ENCODE data around the gene EHD3. TPM values are rescaled to one million over a fixed set of nuclear protein-coding genes. Genes with fewer than 3 reads are reported as not detected.

Gene EHD3
- total RNA-seq, 2 experiments from 2014 or later: 1.5 to 1.6 TPM

DNA sequence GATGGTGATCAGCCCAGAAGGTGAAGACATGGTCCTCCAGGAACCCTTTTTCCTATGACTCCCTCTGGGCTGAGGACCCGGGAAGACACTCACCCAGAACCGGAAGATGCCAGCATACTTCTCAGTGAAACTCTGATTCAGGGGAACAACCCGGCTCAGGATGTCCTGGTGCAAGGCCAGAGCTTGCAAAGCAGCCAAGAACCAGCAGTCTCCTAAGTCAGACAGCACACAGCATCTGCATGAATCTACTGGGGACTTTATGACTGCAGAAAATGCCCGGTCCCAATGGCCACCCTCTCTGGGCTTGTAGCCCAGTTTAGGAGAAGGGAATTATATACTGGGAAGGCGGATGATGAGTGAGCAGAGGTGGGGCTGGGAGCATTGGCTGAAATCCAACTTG lies 31.9 kb upstream of the EHD3 start:
- H3K27ac Mint-ChIP-seq: no peak overlapping the region
- H3K9me3 Mint-ChIP-seq: no peaks in the 10 kb centered on the region
- no peak overlapping the region for H3K4me3 Mint-ChIP-seq
- H3K27me3 Mint-ChIP-seq: no peaks in the 10 kb centered on the region
- DNase-seq (no peak), ATAC-seq (ENCODE audit: low read depth) (no peak)
- no peaks in the 10 kb centered on the region for H3K4me1 Mint-ChIP-seq
- no peaks in the 10 kb centered on the region for H3K36me3 Mint-ChIP-seq
- POLR2A ChIA-PET: no interaction called here

GRCh38 chr2:31202833-31203232 lies 31.1 kb upstream of the EHD3 start:
- H3K36me3 Mint-ChIP-seq: no peaks in the 10 kb centered on the region
- DNase-seq (no peak), ATAC-seq (ENCODE audit: low read depth) (no peak)
- H3K4me1 Mint-ChIP-seq: no peaks in the 10 kb centered on the region
- H3K27me3 Mint-ChIP-seq: no peaks in the 10 kb centered on the region
- no peak overlapping the region for H3K27ac Mint-ChIP-seq
- H3K4me3 Mint-ChIP-seq: no peak overlapping the region
- no peaks in the 10 kb centered on the region for H3K9me3 Mint-ChIP-seq
- POLR2A ChIA-PET: no interaction called here

DNA sequence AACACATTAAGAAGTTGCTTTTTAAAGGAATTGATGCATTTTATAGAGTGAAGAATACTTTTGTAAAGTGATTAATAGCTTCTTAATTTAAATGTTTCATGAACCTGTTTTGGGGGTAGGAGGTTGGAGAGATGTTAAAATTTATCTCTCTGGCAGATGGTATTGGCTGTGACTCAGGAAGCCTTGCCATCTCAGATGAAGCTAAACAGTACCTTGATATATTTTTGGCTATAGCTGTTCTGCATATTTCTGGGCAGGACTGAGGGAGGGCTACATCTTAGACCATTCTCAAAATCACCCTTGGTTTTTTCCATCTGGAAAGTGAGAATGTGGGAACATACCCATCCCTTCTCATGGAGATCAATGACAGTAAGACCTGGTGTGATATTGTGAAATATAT lies 30.0 kb upstream of the EHD3 start:
- DNase-seq: no peak
- no peak overlapping the region for H3K27ac Mint-ChIP-seq
- ATAC-seq (ENCODE audit: low read depth): no peak
- no peak overlapping the region for H3K4me3 Mint-ChIP-seq
- H3K27me3 Mint-ChIP-seq: no peaks in the 10 kb centered on the region
- peaks cover 2% of the 10 kb centered on the region for H3K4me1 Mint-ChIP-seq
- H3K9me3 Mint-ChIP-seq: no peaks in the 10 kb centered on the region
- POLR2A ChIA-PET: no interaction called here
- H3K36me3 Mint-ChIP-seq: no peaks in the 10 kb centered on the region

DNA sequence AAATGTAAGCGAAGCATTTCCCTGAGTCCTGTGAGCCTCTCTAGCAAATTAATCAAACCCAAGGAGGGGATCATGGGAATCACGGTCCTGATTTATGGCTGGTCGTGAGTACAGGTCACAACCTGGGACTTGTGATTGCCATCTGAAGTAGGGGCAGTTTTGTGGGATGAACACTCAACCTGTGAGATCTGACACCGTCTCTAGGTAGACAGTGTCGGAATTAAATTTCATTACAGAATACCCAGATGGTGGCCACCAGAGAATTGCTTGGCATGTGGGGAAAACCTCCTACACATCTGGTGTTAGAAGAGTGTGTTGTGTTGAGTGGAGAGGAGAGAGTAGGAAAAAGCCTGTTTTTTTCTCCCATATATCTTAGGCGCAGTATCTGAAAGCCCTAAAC lies 29.2 kb upstream of the EHD3 start:
- no peak overlapping the region for H3K4me3 Mint-ChIP-seq
- no peaks in the 10 kb centered on the region for H3K36me3 Mint-ChIP-seq
- H3K27me3 Mint-ChIP-seq: no peaks in the 10 kb centered on the region
- DNase-seq (no peak), ATAC-seq (ENCODE audit: low read depth) (no peak)
- no peaks in the 10 kb centered on the region for H3K9me3 Mint-ChIP-seq
- POLR2A ChIA-PET: no interaction called here
- no peak overlapping the region for H3K27ac Mint-ChIP-seq
- peaks cover 2% of the 10 kb centered on the region for H3K4me1 Mint-ChIP-seq

DNA sequence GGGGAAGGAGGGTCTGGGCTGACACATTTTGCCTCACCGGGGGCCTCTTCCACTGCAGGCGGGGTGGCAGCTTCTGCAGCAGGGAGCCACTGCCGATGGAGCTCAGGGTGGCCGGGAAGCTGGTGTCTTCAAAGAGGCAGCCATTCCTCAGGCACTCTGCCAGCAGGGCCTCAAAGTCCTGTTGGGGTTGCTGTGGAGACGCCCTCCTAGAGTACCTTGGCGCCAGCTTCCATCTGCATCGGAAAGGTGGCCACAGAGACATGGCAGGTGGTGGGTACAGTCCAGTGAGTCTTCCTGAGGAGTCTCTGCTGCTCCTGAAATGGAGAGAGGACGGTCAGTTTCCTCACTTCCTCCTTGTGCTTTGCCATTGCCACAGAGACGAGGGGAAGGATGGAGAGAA lies 28.8 kb upstream of the EHD3 start:
- H3K27ac Mint-ChIP-seq: no peak overlapping the region
- no peak overlapping the region for H3K4me3 Mint-ChIP-seq
- POLR2A ChIA-PET: no interaction called here
- no peaks in the 10 kb centered on the region for H3K36me3 Mint-ChIP-seq
- H3K27me3 Mint-ChIP-seq: peaks cover 2% of the 10 kb centered on the region
- H3K9me3 Mint-ChIP-seq: no peaks in the 10 kb centered on the region
- DNase-seq (no peak), ATAC-seq (ENCODE audit: low read depth) (no peak)
- peaks cover 2% of the 10 kb centered on the region for H3K4me1 Mint-ChIP-seq

GRCh38 chr2:31205613-31206012 lies 28.3 kb upstream of the EHD3 start:
- ATAC-seq (ENCODE audit: low read depth) (no peak), DNase-seq (no peak)
- H3K4me3 Mint-ChIP-seq: no peak overlapping the region
- no peak overlapping the region for H3K27ac Mint-ChIP-seq
- peaks cover 2% of the 10 kb centered on the region for H3K27me3 Mint-ChIP-seq
- no peaks in the 10 kb centered on the region for H3K36me3 Mint-ChIP-seq
- POLR2A ChIA-PET: no interaction called here
- H3K9me3 Mint-ChIP-seq: no peaks in the 10 kb centered on the region
- H3K4me1 Mint-ChIP-seq: peaks cover 2% of the 10 kb centered on the region

- peaks cover 2% of the 10 kb centered on the region for H3K4me1 Mint-ChIP-seq
- no peak for ATAC-seq (ENCODE audit: low read depth)
Observed at GRCh38 chr2:31207790-31208189, 26.2 kb upstream of the EHD3 start.

DNA sequence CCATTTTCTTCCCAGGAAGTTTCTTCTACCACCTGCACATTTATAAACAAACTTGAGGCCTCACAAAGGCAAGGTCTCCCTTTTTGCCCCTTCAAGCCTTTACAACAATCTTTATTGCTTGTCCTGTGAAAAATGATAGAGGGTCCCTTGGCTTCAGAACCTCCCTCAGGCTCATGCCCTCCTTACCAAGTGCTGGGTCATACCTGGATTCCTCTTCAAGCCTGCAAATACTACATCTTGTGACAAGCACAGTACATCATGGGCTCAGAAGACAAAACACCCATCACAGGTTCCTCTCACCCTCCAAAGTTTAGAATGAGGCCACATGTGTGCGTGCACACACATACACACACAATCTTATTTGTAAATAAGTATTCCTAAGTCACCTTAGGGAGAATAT lies 25.7 kb upstream of the EHD3 start:
- POLR2A ChIA-PET: no interaction called here
- Mint-ChIP-seq H3K27ac (no peak overlapping the region), H3K36me3 (no peaks in the 10 kb centered on the region), H3K4me1 (peaks cover 2% of the 10 kb centered on the region), H3K4me3 (no peak overlapping the region), H3K27me3 (peaks cover 2% of the 10 kb centered on the region), H3K9me3 (no peaks in the 10 kb centered on the region)
- DNase-seq (no peak), ATAC-seq (ENCODE audit: low read depth) (no peak)

More at GRCh38 chr2:31207790-31208189, 26.2 kb upstream of the EHD3 start:
- no peak for DNase-seq
- H3K4me3 Mint-ChIP-seq: no peak overlapping the region
- no peaks in the 10 kb centered on the region for H3K36me3 Mint-ChIP-seq
- POLR2A ChIA-PET: no interaction called here
- peaks cover 2% of the 10 kb centered on the region for H3K27me3 Mint-ChIP-seq
- H3K9me3 Mint-ChIP-seq: no peaks in the 10 kb centered on the region
- no peak overlapping the region for H3K27ac Mint-ChIP-seq

GRCh38 chr2:31212659-31213600 lies 21.0 kb upstream of the EHD3 start:
- DNase-seq (no peak), ATAC-seq (ENCODE audit: low read depth) (no peak)
- Mint-ChIP-seq H3K4me3 (no peak overlapping the region), H3K27ac (no peak overlapping the region), H3K4me1 (peaks cover 3% of the 10 kb centered on the region), H3K9me3 (no peaks in the 10 kb centered on the region), H3K27me3 (peaks cover 2% of the 10 kb centered on the region), H3K36me3 (no peaks in the 10 kb centered on the region)
- POLR2A ChIA-PET: no interaction called here

DNA sequence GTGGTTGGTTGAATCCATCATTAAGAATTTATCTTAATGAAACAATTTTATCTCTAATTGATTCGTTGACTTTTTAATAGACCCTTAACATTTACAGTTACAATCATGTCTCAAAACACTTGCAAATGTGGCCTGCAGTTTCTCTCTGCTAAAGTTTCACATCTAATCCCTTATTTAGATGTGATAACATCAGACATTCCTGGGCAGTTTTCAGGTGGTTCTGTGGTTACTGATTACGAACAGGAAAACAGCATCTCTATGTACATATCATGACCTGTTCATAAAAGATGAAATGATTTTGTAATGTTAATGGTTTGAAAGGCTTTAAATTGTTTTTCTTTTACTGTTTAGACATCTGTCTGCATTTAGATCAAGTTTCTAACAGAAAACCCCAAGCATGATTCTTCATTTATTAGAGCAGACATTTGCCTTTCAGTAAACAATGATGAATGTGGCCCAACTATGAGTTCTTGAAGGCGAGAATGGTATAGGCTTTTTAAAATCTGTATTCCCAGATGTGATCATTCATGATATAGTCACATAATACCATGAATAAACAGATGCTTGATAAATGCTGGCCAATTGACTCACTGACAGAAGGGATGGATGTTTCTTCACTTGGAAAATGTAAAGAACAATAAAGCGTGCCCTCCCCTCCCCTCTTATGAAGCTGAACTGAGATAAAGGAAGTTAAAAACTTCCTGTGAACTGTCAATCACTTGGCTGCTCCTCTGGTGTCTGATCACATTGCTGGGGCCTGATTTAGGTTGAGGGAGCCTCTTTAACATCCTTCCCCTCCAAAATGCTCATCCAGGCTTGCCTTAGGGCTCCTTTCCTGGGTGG lies 20.1 kb upstream of the EHD3 start:
- peaks cover 2% of the 10 kb centered on the region for H3K4me1 Mint-ChIP-seq
- peaks cover 2% of the 10 kb centered on the region for H3K27me3 Mint-ChIP-seq
- no peaks in the 10 kb centered on the region for H3K9me3 Mint-ChIP-seq
- H3K27ac Mint-ChIP-seq: no peak overlapping the region
- no peak overlapping the region for H3K4me3 Mint-ChIP-seq
- DNase-seq: no peak
- no peaks in the 10 kb centered on the region for H3K36me3 Mint-ChIP-seq
- ATAC-seq (ENCODE audit: low read depth): no peak
- POLR2A ChIA-PET: no interaction called here

- POLR2A ChIA-PET: no interaction called here
- H3K4me3 Mint-ChIP-seq: no peak overlapping the region
- ATAC-seq (ENCODE audit: low read depth): no peak
- H3K4me1 Mint-ChIP-seq: peaks cover 3% of the 10 kb centered on the region
- no peaks in the 10 kb centered on the region for H3K36me3 Mint-ChIP-seq
- no peak overlapping the region for H3K27ac Mint-ChIP-seq
- H3K27me3 Mint-ChIP-seq: peaks cover 5% of the 10 kb centered on the region
- no peak for DNase-seq
- H3K9me3 Mint-ChIP-seq: no peaks in the 10 kb centered on the region
Observed at GRCh38 chr2:31214444-31214915, 19.5 kb upstream of the EHD3 start.

GRCh38 chr2:31216734-31217133 lies 17.2 kb upstream of the EHD3 start:
- POLR2A ChIA-PET: no interaction called here
- DNase-seq: no peak
- H3K36me3 Mint-ChIP-seq: no peaks in the 10 kb centered on the region
- H3K4me1 Mint-ChIP-seq: peaks cover 7% of the 10 kb centered on the region
- peaks cover 14% of the 10 kb centered on the region for H3K27me3 Mint-ChIP-seq
- H3K27ac Mint-ChIP-seq: no peak overlapping the region
- no peaks in the 10 kb centered on the region for H3K9me3 Mint-ChIP-seq
- ATAC-seq (ENCODE audit: low read depth): no peak
- no peak overlapping the region for H3K4me3 Mint-ChIP-seq

- no peak within 1 kb of the TSS for H3K27ac Mint-ChIP-seq
- H3K4me1 Mint-ChIP-seq: peaks cover 7% of the 10 kb centered on the region
- ATAC-seq (ENCODE audit: low read depth) (no peak), DNase-seq (no peak)
- H3K27me3 Mint-ChIP-seq: peaks cover 16% of the 10 kb centered on the region
- POLR2A ChIA-PET: no interaction called here
- no peaks in the 10 kb centered on the region for H3K9me3 Mint-ChIP-seq
- H3K4me3 Mint-ChIP-seq: no peak within 1 kb of the TSS
- H3K36me3 Mint-ChIP-seq: no peaks in the 10 kb centered on the region
Observed at GRCh38 chr2:31217465-31218200, 16.3 kb upstream of the EHD3 start, which contains the start of gene CAPN14. TSS of gene CAPN14 (minus strand) at chr2:31217515. CDS start at chr2:31205447, 12,068 bp downstream.
